Raji (cell line): ENCODE measurements around the gene SPRR2G.

Source experiments
- POLR2A ChIP-seq: IDR thresholded peaks from 2 replicates; pipeline ENCODE4 v1.6.1; 2011; ENCODE audit warnings: low read depth, low read length, control low read depth; ENCODE audit not compliant: insufficient read depth

Gene SPRR2G

DNA sequence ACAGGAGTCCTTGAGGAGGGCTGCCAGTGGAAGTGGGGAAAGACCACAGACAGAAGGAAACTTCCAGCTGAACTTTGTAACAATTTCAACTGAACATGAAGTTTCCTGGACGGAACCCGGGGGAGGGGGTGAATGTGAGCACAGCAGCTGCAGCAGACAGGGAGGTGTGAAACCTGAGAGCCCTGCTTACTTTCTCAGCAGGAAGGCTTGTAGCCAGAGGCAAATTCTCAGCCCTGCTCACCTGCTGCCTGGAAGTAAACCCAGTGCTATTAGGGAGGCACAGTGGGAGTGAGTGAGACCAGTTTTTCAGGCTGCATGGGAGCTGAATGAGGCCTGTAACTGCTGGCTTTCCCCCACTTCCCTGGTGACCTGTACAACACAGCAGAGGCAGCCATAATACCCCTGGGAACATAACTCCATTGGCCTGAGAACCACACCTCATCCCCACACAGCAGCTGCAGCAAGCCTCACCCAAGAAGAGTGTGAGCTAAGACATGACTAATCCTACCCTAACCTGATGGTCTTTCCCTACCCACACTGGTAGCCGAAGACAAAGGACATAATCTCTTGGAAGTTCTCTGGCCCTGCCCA is 27.8 kb downstream of the SPRR2G start:
- TF ChIP-seq POLR2A, result no peak

- no peak for TF ChIP-seq POLR2A
Observed at GRCh38 chr1:153120945-153121344, 29.7 kb downstream of the SPRR2G start.

DNA sequence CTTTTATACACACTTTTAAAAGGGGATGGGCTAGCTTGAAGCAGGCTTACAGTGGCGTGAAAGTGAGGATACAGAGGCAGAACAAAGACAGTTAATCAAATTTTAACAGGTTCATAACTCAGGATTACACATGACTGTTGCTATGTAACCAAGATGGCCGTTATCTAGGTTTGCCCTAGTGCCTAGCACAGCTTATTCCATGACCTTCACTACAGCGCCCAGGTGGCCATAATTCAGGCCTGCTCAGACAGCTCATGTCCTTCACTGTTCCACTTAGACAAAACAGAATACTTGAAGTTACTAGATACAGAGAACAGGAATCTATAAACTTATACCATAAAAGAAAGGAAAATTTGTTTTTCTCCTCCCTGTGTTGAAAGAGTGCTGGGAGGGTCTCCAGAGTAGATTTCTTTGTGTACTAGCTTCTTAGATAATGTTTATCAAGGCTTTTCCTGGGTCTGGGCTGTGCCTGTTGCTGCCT is 31.2 kb downstream of the SPRR2G start:
- no peak for TF ChIP-seq POLR2A

- no peak for TF ChIP-seq POLR2A
Observed at GRCh38 chr1:153113416-153113815, 37.3 kb downstream of the SPRR2G start, which contains the start of gene SPRR2F. SPRR2F (minus strand) TSS chr1:153113516; CDS start chr1:153112733, 783 bp downstream.

- TF ChIP-seq POLR2A, result no peak
Observed at GRCh38 chr1:153100245-153100644, 50.4 kb downstream of the SPRR2G start.
